ENCODE results near the gene TPSD1.
"Not testable (repeated sequence)": the region's sequence is repeated elsewhere in the genome, so short reads cannot be mapped to it uniquely, and the experiment has no call there.

TPSD1 gene

GRCh38 chr16:1265090-1265630 lies 9.3 kb downstream of the TPSD1 start:
- no peak for TF ChIP-seq POLR2A (IDR thresholded peaks at IDR 0.05; ENCODE audit: low read depth, low read length)
- no peak for DNase-seq (ENCODE audit: insufficient read length, low spot score)
- no peak for FAIRE-seq

GRCh38 chr16:1265826-1266225 lies 10.0 kb downstream of the TPSD1 start:
- DNase-seq (ENCODE audit: insufficient read length, low spot score), result no peak
- no peak for TF ChIP-seq POLR2A (IDR thresholded peaks at IDR 0.05; ENCODE audit: low read depth, low read length)
- no peak for FAIRE-seq

- DNase-seq (ENCODE audit: insufficient read length, low spot score); FAIRE-seq: not testable (repeated sequence)
Observed at GRCh38 chr16:1269418-1269817, 13.5 kb downstream of the TPSD1 start.

- DNase-seq (ENCODE audit: insufficient read length, low spot score) (no peak), FAIRE-seq (no peak)
- no peak for TF ChIP-seq POLR2A (IDR thresholded peaks at IDR 0.05; ENCODE audit: low read depth, low read length)
Observed at GRCh38 chr16:1271380-1271723, 15.5 kb downstream of the TPSD1 start.

- not testable (repeated sequence) for FAIRE-seq; DNase-seq (ENCODE audit: insufficient read length, low spot score)
Observed at GRCh38 chr16:1271724-1272413, 16.0 kb downstream of the TPSD1 start.

GRCh38 chr16:1272453-1273198 lies 16.8 kb downstream of the TPSD1 start:
- DNase-seq (ENCODE audit: insufficient read length, low spot score), result no peak
- no peak for TF ChIP-seq POLR2A (IDR thresholded peaks at IDR 0.05; ENCODE audit: low read depth, low read length)
- FAIRE-seq, result no peak

GRCh38 chr16:1273816-1274215 lies 17.9 kb downstream of the TPSD1 start:
- no peak for TF ChIP-seq POLR2A (IDR thresholded peaks at IDR 0.05; ENCODE audit: low read depth, low read length)
- FAIRE-seq, result no peak
- DNase-seq (ENCODE audit: insufficient read length, low spot score), result no peak

GRCh38 chr16:1274767-1275166 lies 18.9 kb downstream of the TPSD1 start:
- no peak for FAIRE-seq
- DNase-seq (ENCODE audit: insufficient read length, low spot score), result no peak
- no peak for TF ChIP-seq POLR2A (IDR thresholded peaks at IDR 0.05; ENCODE audit: low read depth, low read length)

GRCh38 chr16:1275791-1276579 lies 20.1 kb downstream of the TPSD1 start:
- DNase-seq (ENCODE audit: insufficient read length, low spot score), result no peak
- FAIRE-seq, result no peak
- TF ChIP-seq POLR2A (IDR thresholded peaks at IDR 0.05; ENCODE audit: low read depth, low read length), result no peak

GRCh38 chr16:1276580-1276878 lies 20.7 kb downstream of the TPSD1 start:
- DNase-seq (ENCODE audit: insufficient read length, low spot score) (no peak), FAIRE-seq (no peak)
- no peak for TF ChIP-seq POLR2A (IDR thresholded peaks at IDR 0.05; ENCODE audit: low read depth, low read length)

- no peak for TF ChIP-seq POLR2A (IDR thresholded peaks at IDR 0.05; ENCODE audit: low read depth, low read length)
- DNase-seq (ENCODE audit: insufficient read length, low spot score), result no peak
- FAIRE-seq, result no peak
Observed at GRCh38 chr16:1277151-1277598, 21.3 kb downstream of the TPSD1 start.

- no peak for DNase-seq (ENCODE audit: insufficient read length, low spot score)
- TF ChIP-seq POLR2A (IDR thresholded peaks at IDR 0.05; ENCODE audit: low read depth, low read length), result no peak
- FAIRE-seq, result no peak
Observed at GRCh38 chr16:1277617-1278282, 21.9 kb downstream of the TPSD1 start.

- no peak for TF ChIP-seq POLR2A (IDR thresholded peaks at IDR 0.05; ENCODE audit: low read depth, low read length)
- no peak for FAIRE-seq
- DNase-seq (ENCODE audit: insufficient read length, low spot score), result no peak
Observed at GRCh38 chr16:1278477-1278876, 22.6 kb downstream of the TPSD1 start.

All from H54 (cell line).